Activated CD4-positive, alpha-beta memory T cell treated with anti-CD3 and anti-CD28 coated beads, Interleukin-2, amount 10 ng/mL, durations not matched to agents 7 days and 5 days (primary cell): Measurements from ENCODE around the gene PGRMC2. TPM values are rescaled to one million over a fixed set of nuclear protein-coding genes. Genes with fewer than 3 reads are reported as not detected.

Source experiments
- CTCF ChIA-PET: fragments of 350-600 bp; sonication (Branson Sonifier 250); formaldehyde crosslinking; loops from one replicate; lab custom pipeline; 2021; ENCODE audit warnings: antibody characterized with exemption, inconsistent platforms; lab: Charles Lee
- POLR2A ChIA-PET: fragments of 350-600 bp; sonication (Branson Sonifier 250); formaldehyde crosslinking; loops from one replicate; lab custom pipeline; 2021; ENCODE audit warnings: antibody characterized with exemption; lab: Charles Lee
- DNase-seq: peaks from one replicate; pipeline ENCODE4 v3.0.0-alpha.2; 2020
- H3K27ac Mint-ChIP-seq: one replicate; pipeline ENCODE4 v1.8.0; 2021; ENCODE audit warnings: mild to moderate bottlenecking, mixed read lengths
- H3K27me3 Mint-ChIP-seq: one replicate; pipeline ENCODE4 v1.8.0; 2021; ENCODE audit warnings: mixed read lengths
- H3K36me3 Mint-ChIP-seq: one replicate; pipeline ENCODE4 v1.8.0; 2021; ENCODE audit warnings: low read depth, mixed read lengths
- H3K4me1 Mint-ChIP-seq: one replicate; pipeline ENCODE4 v1.8.0; 2021; ENCODE audit warnings: mixed read lengths
- H3K4me3 Mint-ChIP-seq: one replicate; pipeline ENCODE4 v1.8.0; 2021; ENCODE audit warnings: mild to moderate bottlenecking, mixed read lengths
- H3K9me3 Mint-ChIP-seq: one replicate; pipeline ENCODE4 v1.8.0; 2021; ENCODE audit warnings: mixed read lengths
- total RNA-seq, 2 experiments: library from RNA; stranded (reverse); gene quantifications; one replicate each; pipeline ENCODE4 v1.2.3, GENCODE V29; 2021

PGRMC2 gene
- total RNA-seq = 10 to 100 TPM; 44.3 to 46.0 TPM

- peaks cover 2% of the 10 kb centered on the region for H3K27me3 Mint-ChIP-seq
- H3K4me1 Mint-ChIP-seq = peaks cover 33% of the 10 kb centered on the region
- H3K36me3 Mint-ChIP-seq = peaks cover 12% of the 10 kb centered on the region
- no peak for DNase-seq
- ChIA-PET CTCF (interaction anchor here (1.6 kb wide), 1 partner anchor 10 kb away, joined by 4 read pairs; no protein-coding TSS in a partner anchor), POLR2A (interaction anchor here (0.7 to 4.0 kb wide), 9 partner anchors 9 to 807 kb away, joined by 3 to 37 read pairs (median 5); partner anchors contain the start of genes ABHD18, C4orf33, LARP1B and MFSD8)
- peak within 1 kb of the TSS; percentile 74 for H3K27ac Mint-ChIP-seq
- H3K9me3 Mint-ChIP-seq = no peaks in the 10 kb centered on the region
- H3K4me3 Mint-ChIP-seq = peak within 1 kb of the TSS; percentile 96
These were observed at the start of gene PGRMC2 for GRCh38 chr4:128287141-128287870. TSS of gene PGRMC2 (minus strand) at chr4:128287813. CDS start at chr4:128287790, 23 bp downstream.

GRCh38 chr4:128335541-128335940 is 47.9 kb upstream of the PGRMC2 start:
- Mint-ChIP-seq H3K27ac (no peak overlapping the region), H3K4me3 (no peak overlapping the region), H3K27me3 (no peaks in the 10 kb centered on the region), H3K4me1 (no peaks in the 10 kb centered on the region), H3K36me3 (no peaks in the 10 kb centered on the region), H3K9me3 (no peaks in the 10 kb centered on the region)
- no peak for DNase-seq
- ChIA-PET POLR2A (no interaction called here), CTCF (no interaction called here)

GRCh38 chr4:128334256-128334655 is 46.6 kb upstream of the PGRMC2 start:
- ChIA-PET CTCF (no interaction called here), POLR2A (no interaction called here)
- H3K36me3 Mint-ChIP-seq = no peaks in the 10 kb centered on the region
- H3K27ac Mint-ChIP-seq = no peak overlapping the region
- no peak for DNase-seq
- no peak overlapping the region for H3K4me3 Mint-ChIP-seq
- no peaks in the 10 kb centered on the region for H3K27me3 Mint-ChIP-seq
- H3K4me1 Mint-ChIP-seq = no peaks in the 10 kb centered on the region
- no peaks in the 10 kb centered on the region for H3K9me3 Mint-ChIP-seq

GRCh38 chr4:128333309-128334018 is 45.9 kb upstream of the PGRMC2 start:
- Mint-ChIP-seq H3K9me3 (no peaks in the 10 kb centered on the region), H3K4me1 (no peaks in the 10 kb centered on the region), H3K27me3 (no peaks in the 10 kb centered on the region), H3K27ac (no peak overlapping the region), H3K4me3 (no peak overlapping the region), H3K36me3 (no peaks in the 10 kb centered on the region)
- POLR2A ChIA-PET = no interaction called here
- no peak for DNase-seq
- CTCF ChIA-PET = interaction anchor here (1.2 kb wide), 1 partner anchor 12 kb away, joined by 3 read pairs; no protein-coding TSS in a partner anchor

GRCh38 chr4:128332081-128332480 is 44.5 kb upstream of the PGRMC2 start:
- Mint-ChIP-seq H3K4me3 (no peak overlapping the region), H3K4me1 (no peaks in the 10 kb centered on the region), H3K36me3 (no peaks in the 10 kb centered on the region), H3K27ac (no peak overlapping the region), H3K9me3 (no peaks in the 10 kb centered on the region), H3K27me3 (no peaks in the 10 kb centered on the region)
- POLR2A ChIA-PET = no interaction called here
- no peak for DNase-seq
- CTCF ChIA-PET = no interaction called here

GRCh38 chr4:128329638-128330037 is 42.0 kb upstream of the PGRMC2 start:
- Mint-ChIP-seq H3K4me1 (no peaks in the 10 kb centered on the region), H3K9me3 (no peaks in the 10 kb centered on the region), H3K36me3 (no peaks in the 10 kb centered on the region), H3K27ac (no peak overlapping the region), H3K4me3 (no peak overlapping the region), H3K27me3 (no peaks in the 10 kb centered on the region)
- CTCF ChIA-PET = no interaction called here
- POLR2A ChIA-PET = no interaction called here
- no peak for DNase-seq

GRCh38 chr4:128328106-128328505 is 40.5 kb upstream of the PGRMC2 start:
- no peaks in the 10 kb centered on the region for H3K36me3 Mint-ChIP-seq
- no peak for DNase-seq
- no peak overlapping the region for H3K27ac Mint-ChIP-seq
- H3K4me1 Mint-ChIP-seq = no peaks in the 10 kb centered on the region
- H3K27me3 Mint-ChIP-seq = no peaks in the 10 kb centered on the region
- no peaks in the 10 kb centered on the region for H3K9me3 Mint-ChIP-seq
- no peak overlapping the region for H3K4me3 Mint-ChIP-seq
- ChIA-PET POLR2A (no interaction called here), CTCF (no interaction called here)

GRCh38 chr4:128323401-128323800 is 35.8 kb upstream of the PGRMC2 start:
- H3K4me1 Mint-ChIP-seq = no peaks in the 10 kb centered on the region
- H3K4me3 Mint-ChIP-seq = no peak overlapping the region
- no peak for DNase-seq
- no peaks in the 10 kb centered on the region for H3K27me3 Mint-ChIP-seq
- CTCF ChIA-PET = no interaction called here
- H3K27ac Mint-ChIP-seq = no peak overlapping the region
- POLR2A ChIA-PET = no interaction called here
- no peaks in the 10 kb centered on the region for H3K9me3 Mint-ChIP-seq
- H3K36me3 Mint-ChIP-seq = no peaks in the 10 kb centered on the region

GRCh38 chr4:128322986-128323385 is 35.4 kb upstream of the PGRMC2 start:
- ChIA-PET POLR2A (no interaction called here), CTCF (no interaction called here)
- H3K27me3 Mint-ChIP-seq = no peaks in the 10 kb centered on the region
- no peaks in the 10 kb centered on the region for H3K9me3 Mint-ChIP-seq
- H3K36me3 Mint-ChIP-seq = no peaks in the 10 kb centered on the region
- no peak for DNase-seq
- no peak overlapping the region for H3K4me3 Mint-ChIP-seq
- no peaks in the 10 kb centered on the region for H3K4me1 Mint-ChIP-seq
- no peak overlapping the region for H3K27ac Mint-ChIP-seq

- no peak overlapping the region for H3K4me3 Mint-ChIP-seq
- no peak for DNase-seq
- no peaks in the 10 kb centered on the region for H3K36me3 Mint-ChIP-seq
- H3K27ac Mint-ChIP-seq = no peak overlapping the region
- POLR2A ChIA-PET = no interaction called here
- CTCF ChIA-PET = no interaction called here
- no peaks in the 10 kb centered on the region for H3K27me3 Mint-ChIP-seq
- no peaks in the 10 kb centered on the region for H3K9me3 Mint-ChIP-seq
- no peaks in the 10 kb centered on the region for H3K4me1 Mint-ChIP-seq
These were observed 34.7 kb upstream of the PGRMC2 start for GRCh38 chr4:128322311-128322710.

GRCh38 chr4:128320656-128321055 is 33.0 kb upstream of the PGRMC2 start:
- Mint-ChIP-seq H3K4me3 (no peak overlapping the region), H3K36me3 (no peaks in the 10 kb centered on the region), H3K4me1 (no peaks in the 10 kb centered on the region), H3K27me3 (no peaks in the 10 kb centered on the region), H3K9me3 (no peaks in the 10 kb centered on the region), H3K27ac (no peak overlapping the region)
- ChIA-PET CTCF (interaction anchor here (1.1 kb wide), 1 partner anchor 25 kb away, joined by 3 read pairs; no protein-coding TSS in a partner anchor), POLR2A (no interaction called here)
- no peak for DNase-seq

- no peak for DNase-seq
- Mint-ChIP-seq H3K9me3 (no peaks in the 10 kb centered on the region), H3K27ac (no peak overlapping the region), H3K36me3 (no peaks in the 10 kb centered on the region), H3K4me1 (no peaks in the 10 kb centered on the region), H3K4me3 (no peak overlapping the region), H3K27me3 (no peaks in the 10 kb centered on the region)
- POLR2A ChIA-PET = interaction anchor here (0.6 kb wide), 1 partner anchor 658 kb away, joined by 3 read pairs; no protein-coding TSS in a partner anchor
- CTCF ChIA-PET = no interaction called here
These were observed 28.3 kb upstream of the PGRMC2 start for GRCh38 chr4:128315756-128316520.
